Left ventricle myocardium superior (tissue), 1 donor: Measurements from ENCODE around the gene LOC128125822. TPM values are rescaled to one million over a fixed set of nuclear protein-coding genes. Genes with fewer than 3 reads are reported as not detected.

Source experiments
- total RNA-seq: library from RNA; stranded (reverse); fragmentation: NEBNext Ultra II Directional; extraction: Animal tissue kit (Norgen Biotek cat#: 25700); gene quantifications from one replicate; pipeline ENCODE4 v1.2.1, GENCODE V29; 2021
- donor health status: DM: no; HTN: yes; CAD: no; lungs with severe emphysema.

Gene LOC128125822

Other genes with a start within 250 kb of the LOC128125822 start
- 39.1 TPM for gene PTP4A1, start within 50 bp of the LOC128125822 start, total RNA-seq
- 37.7 TPM for gene PHF3, start 63.3 kb downstream of the LOC128125822 start, total RNA-seq